Endothelial cell of umbilical vein (primary cell): Measurements from ENCODE around the gene LKAAEAR1. TPM values are rescaled to one million over a fixed set of nuclear protein-coding genes. Genes with fewer than 3 reads are reported as not detected.

Source experiments
- BruUV-seq: library from RNA; stranded (reverse); fragments of 400-500 nt; replicated peaks from 2 replicates; lab custom pipeline; 2021; lab: Mats Ljungman, UMichigan
- CTCF ChIA-PET: fragments of 300-600, 350-600 bp; sonication (Branson Sonifier 250); formaldehyde crosslinking; loops from one replicate; lab custom pipeline; 2021; ENCODE audit warnings: antibody characterized with exemption, inconsistent platforms; lab: Charles Lee
- POLR2A ChIA-PET: fragments of 300-600, 350-600 bp; sonication (Branson Sonifier 250); formaldehyde crosslinking; loops from one replicate; lab custom pipeline; 2021; ENCODE audit warnings: antibody characterized with exemption, inconsistent platforms; lab: Charles Lee
- DNase-seq: peaks from one replicate; pipeline ENCODE4 v3.0.0-alpha.2; 2011; ENCODE audit warnings: low read depth, low spot score
- FAIRE-seq: peaks from 2 replicates; lab custom pipeline; 2011; peaks lifted over from hg19 to GRCh38; lab: Jason Lieb, UNC
- H2AFZ ChIP-seq: 2 replicates; pipeline ENCODE4 v1.6.0; 2012; ENCODE audit warnings: low read depth, low read length, control low read depth, inconsistent platforms
- H3K27ac ChIP-seq: 2 replicates; pipeline ENCODE4 v1.5.1; 2011; ENCODE audit warnings: low read depth, mild to moderate bottlenecking, control low read depth, low read length, moderate library complexity; ENCODE audit not compliant: insufficient read depth
- H3K27me3 ChIP-seq, 2 experiments: 2 replicates each; pipeline versions ENCODE4 v1.6.0 to v1.6.1; 2011; ENCODE audit warnings: low read length in 2 of 2, mixed read lengths in 1 of 2; ENCODE audit not compliant: control insufficient read depth in 2 of 2, insufficient read depth in 2 of 2
- H3K36me3 ChIP-seq, 2 experiments: 2 replicates in 1 of 2; 3 replicates in 1 of 2; pipeline ENCODE4 v1.5.1; 2011; ENCODE audit warnings: low read length in 2 of 2, mild to moderate bottlenecking in 1 of 2, moderate library complexity in 1 of 2; ENCODE audit not compliant: control insufficient read depth in 2 of 2, insufficient read depth in 2 of 2; ENCODE audit errors: extremely low read depth in 1 of 2
- H3K4me1 ChIP-seq: 3 replicates; pipeline ENCODE4 v1.5.1; 2011; ENCODE audit warnings: mild to moderate bottlenecking, low read length; ENCODE audit not compliant: control insufficient read depth, insufficient read depth; ENCODE audit errors: extremely low read depth
- H3K4me2 ChIP-seq: 2 replicates; pipeline ENCODE4 v1.6.1; 2011; ENCODE audit warnings: low read length, control low read depth, mixed read lengths; ENCODE audit not compliant: insufficient read depth
- H3K4me3 ChIP-seq, 3 experiments: fragments of 200-600 bp in 1 of 3; sonication (generic), shearing (Covaris generic) in 1 of 3; replicated peaks in 1 of 3; 2 replicates each; pipeline ENCODE4 v1.5.1; 2011 to 2016; ENCODE audit warnings: control low read depth in 3 of 3, low read length in 3 of 3, mild to moderate bottlenecking in 2 of 3, inconsistent platforms in 1 of 3, low read depth in 1 of 3, moderate library complexity in 1 of 3; ENCODE audit not compliant: insufficient read depth in 1 of 3
- H3K79me2 ChIP-seq: 2 replicates; pipeline ENCODE4 v1.6.0; 2012; ENCODE audit warnings: low read length, inconsistent platforms; ENCODE audit not compliant: control insufficient read depth, insufficient read depth
- H3K9ac ChIP-seq: replicated peaks from 2 replicates; pipeline ENCODE3; 2011; ENCODE audit warnings: low read length, control low read depth; ENCODE audit not compliant: insufficient read depth; ENCODE audit errors: extremely low read depth
- H3K9me1 ChIP-seq: replicated peaks from 3 replicates; pipeline ENCODE4 v1.6.0; 2011; ENCODE audit warnings: mild to moderate bottlenecking, low read length; ENCODE audit not compliant: control insufficient read depth, insufficient read depth; ENCODE audit errors: extremely low read depth
- H3K9me3 ChIP-seq: replicated peaks from 2 replicates; pipeline ENCODE4 v1.5.1; 2012; ENCODE audit warnings: low read length, inconsistent platforms; ENCODE audit not compliant: control insufficient read depth, insufficient read depth
- H4K20me1 ChIP-seq: replicated peaks from 2 replicates; pipeline ENCODE3; 2011; ENCODE audit warnings: mild to moderate bottlenecking, low read length; ENCODE audit not compliant: control insufficient read depth, insufficient read depth; ENCODE audit errors: extremely low read depth
- JUN ChIP-seq: IDR thresholded peaks from 2 replicates; pipeline ENCODE4 v1.6.1; 2011; ENCODE audit warnings: borderline replicate concordance, low read depth; ENCODE audit not compliant: insufficient read length, insufficient read depth
- MYC ChIP-seq: IDR thresholded peaks from one replicate; pipeline ENCODE4 v1.6.1; 2011; ENCODE audit warnings: mild to moderate bottlenecking, low read depth, low read length
- POLR2A ChIP-seq: IDR thresholded peaks from 2 replicates; pipeline ENCODE4 v1.6.1; 2012; ENCODE audit warnings: low read depth, mild to moderate bottlenecking, control low read depth, low read length
- POLR2AphosphoS5 ChIP-seq: IDR thresholded peaks from 2 replicates; pipeline ENCODE4 v1.6.1; 2012; ENCODE audit warnings: low read depth, mild to moderate bottlenecking, control low read depth, low read length, moderate library complexity; ENCODE audit not compliant: insufficient read depth
- dilution Hi-C: fragments of 300-500 bp; cut with MboI; formaldehyde crosslinking; loops from one replicate; pipeline ENCODE4 v1.15.0; 2019; ENCODE audit warnings: low sequenced_read_pairs; ENCODE audit not compliant: extremely low pct_ligation_motif_present
- intact Hi-C: fragments of 100-400 bp; cut with micrococcal nuclease; formaldehyde crosslinking; loops from one replicate; pipeline ENCODE4 v1.10.0; 2022
- polyA plus RNA-seq, 4 experiments: library from polyadenylated mRNA; depleted of rRNA in 3 of 4; stranded (reverse) in 3 of 4; unstranded in 1 of 4; fragments of >200 nt; gene quantifications; 2 replicates each; pipeline versions ENCODE4 v1.2.1 to v1.2.3, GENCODE V29; 2011 to 2012; ENCODE audit warnings: missing spikeins in 1 of 4
- total RNA-seq: library from RNA; stranded (reverse); gene quantifications from 2 replicates; pipeline ENCODE4 v1.2.3, GENCODE V29; 2021

The LKAAEAR1 gene
- total and polyA plus RNA-seq, 2 donors (not counting 3 experiments of a cell fraction or from before 2014, with no cell fraction given): 0.29 TPM; not detected in 1

DNA sequence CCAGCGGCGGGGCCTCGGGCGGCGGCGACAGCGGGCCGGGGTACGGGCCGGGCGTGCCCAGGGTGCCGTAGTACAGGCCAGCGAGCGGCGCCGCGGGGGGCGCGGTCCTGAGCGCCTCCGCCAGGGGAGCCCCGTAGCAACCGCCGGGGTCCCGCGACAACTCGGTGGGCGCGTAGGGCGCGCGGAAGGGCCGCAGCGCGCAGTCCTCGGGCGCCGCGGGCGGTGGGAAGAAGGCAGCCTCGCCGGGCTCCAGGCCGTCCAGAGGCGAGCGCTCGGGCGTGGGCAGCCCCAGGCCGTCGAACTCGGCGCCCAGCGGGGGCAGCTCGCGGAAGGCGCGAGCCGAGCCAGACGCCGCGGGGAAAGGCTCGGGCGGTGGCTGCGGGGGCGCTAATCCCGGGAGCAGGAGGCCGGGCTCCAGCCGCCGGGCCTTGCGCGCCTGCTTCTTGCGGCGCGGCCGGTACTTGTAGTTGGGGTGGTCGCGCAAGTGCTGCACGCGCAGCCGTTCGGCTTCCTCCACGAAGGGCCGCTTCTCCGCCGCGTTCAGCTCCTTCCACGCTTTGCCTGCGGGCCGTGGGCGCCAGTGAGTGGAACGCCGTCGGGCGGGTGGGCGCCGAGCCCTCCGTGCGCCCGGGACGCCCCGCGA is 35.7 kb downstream of the LKAAEAR1 start:
- Histone ChIP-seq H3K4me1 (peaks cover 70% of the 10 kb centered on the region), H2AFZ (no peak overlapping the region), H3K9me1 (no peaks in the 10 kb centered on the region), H3K36me3 (peaks cover 9 to 13% of the 10 kb centered on the region in 2 experiments), H3K27me3 (no peaks in the 10 kb centered on the region), H3K27ac (peak overlapping the region; percentile 10), H3K79me2 (peaks cover 20% of the 10 kb centered on the region), H3K4me2 (peak overlapping the region; percentile 34), H3K9me3 (no peaks in the 10 kb centered on the region), H4K20me1 (peaks cover 3% of the 10 kb centered on the region), H3K9ac (peak overlapping the region; percentile 54), H3K4me3 (peak overlapping the region; percentile 76 to 88 (median 88))
- POLR2A ChIA-PET: interaction anchor here (2.2 kb wide), 1 partner anchor 9 kb away, joined by 8 read pairs; no protein-coding TSS in a partner anchor
- intact Hi-C loops (no loop called here), dilution Hi-C loops (no loop called here)
- no peak for FAIRE-seq
- BruUV-seq: no TSS peak
- no peak for DNase-seq
- peak; percentile 11 for TF ChIP-seq POLR2AphosphoS5
- TF ChIP-seq MYC: no peak
- TF ChIP-seq JUN: no peak
- TF ChIP-seq POLR2A: peak; percentile 40
- CTCF ChIA-PET: interaction anchor here (1.3 to 15.2 kb wide), 2 partner anchors 9 to 10 kb away, joined by 5 to 412 read pairs; partner anchors contain the start of gene C20orf204

DNA sequence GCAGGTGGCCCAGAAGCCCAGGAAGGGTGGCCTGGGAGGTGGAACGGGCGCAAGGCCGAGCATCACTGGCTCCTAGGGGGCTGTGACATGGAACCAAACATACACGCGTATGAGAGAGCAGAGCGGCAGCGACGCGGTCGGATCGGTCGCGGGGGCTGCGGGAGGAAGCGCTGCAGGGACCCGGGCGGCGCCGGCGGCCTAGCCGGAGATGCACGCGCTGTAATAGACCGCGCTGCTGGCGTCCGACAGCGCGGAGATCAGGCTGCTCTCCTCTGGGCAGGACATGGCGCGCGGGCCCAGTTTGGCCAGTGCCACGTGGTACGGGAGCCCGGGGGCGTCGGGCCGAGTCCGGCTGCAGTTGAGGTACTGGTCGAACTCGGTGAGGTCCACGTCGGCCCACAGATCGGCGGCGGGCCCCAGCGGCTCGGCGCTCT is 36.2 kb downstream of the LKAAEAR1 start:
- H3K9ac ChIP-seq: peak overlapping the region; percentile 54
- dilution Hi-C loops (no loop called here), intact Hi-C loops (loop anchor here (1.0 kb wide), 1 partner anchor 9 kb away; no protein-coding TSS in a partner anchor)
- no peaks in the 10 kb centered on the region for H3K9me3 ChIP-seq
- POLR2A ChIA-PET: interaction anchor here (2.2 kb wide), 1 partner anchor 9 kb away, joined by 8 read pairs; no protein-coding TSS in a partner anchor
- H3K36me3 ChIP-seq: peaks cover 9 to 13% of the 10 kb centered on the region in 2 experiments
- no peaks in the 10 kb centered on the region for H3K9me1 ChIP-seq
- H3K27me3 ChIP-seq: no peaks in the 10 kb centered on the region
- BruUV-seq: TSS peak; percentile 54
- TF ChIP-seq POLR2AphosphoS5: peak; percentile 43
- no peak for TF ChIP-seq MYC
- FAIRE-seq: peak; percentile 50
- CTCF ChIA-PET: interaction anchor here (1.3 to 15.2 kb wide), 3 partner anchors 9 kb away, joined by 5 to 412 read pairs (median 16); partner anchors contain the start of gene C20orf204
- peaks cover 67% of the 10 kb centered on the region for H3K4me1 ChIP-seq
- peak overlapping the region; percentile 76 for H3K4me2 ChIP-seq
- H3K4me3 ChIP-seq: peak overlapping the region; percentile 76 to 88 (median 88)
- no peak overlapping the region for H2AFZ ChIP-seq
- H3K27ac ChIP-seq: peak overlapping the region; percentile 1
- peak; percentile 21 for DNase-seq
- H4K20me1 ChIP-seq: peaks cover 3% of the 10 kb centered on the region
- peaks cover 20% of the 10 kb centered on the region for H3K79me2 ChIP-seq
